ENCODE data around the gene FPR2.
"Not testable (repeated sequence)": the region's sequence is repeated elsewhere in the genome, so short reads cannot be mapped to it uniquely, and the experiment has no call there.

Gene FPR2

DNA sequence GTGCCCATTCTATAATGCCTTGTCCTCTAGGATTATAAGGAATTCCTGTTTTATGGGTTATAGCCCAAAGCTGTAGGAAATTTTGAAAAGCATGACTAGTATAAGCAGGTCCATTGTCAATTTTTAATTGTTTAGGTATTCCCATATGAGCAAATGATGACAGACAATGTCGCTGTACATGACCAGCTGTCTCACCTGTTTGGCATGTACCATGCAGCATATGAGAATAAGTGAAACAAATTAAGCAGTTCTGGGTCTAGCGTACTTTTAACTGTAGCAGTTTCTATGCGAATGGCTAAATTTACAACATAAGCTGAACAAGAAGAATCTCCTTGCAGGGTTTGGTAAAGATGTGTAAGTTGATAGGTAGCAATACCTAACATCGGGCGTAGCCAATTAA lies 45.6 kb downstream of the FPR2 start:
- not testable (repeated sequence) for H3K4me3 ChIP-seq (ENCODE audit: extremely low read depth, insufficient read depth, low read length, poor library complexity, severe bottlenecking); H3K27ac ChIP-seq (ENCODE audit: low read depth, low read length, severe bottlenecking)
- 93 to 100% methylated on average over 1 to 3 of the region's 5 CpGs for WGBS, 2 experiments (ENCODE audit: insufficient coverage in 2 of 2)

DNA sequence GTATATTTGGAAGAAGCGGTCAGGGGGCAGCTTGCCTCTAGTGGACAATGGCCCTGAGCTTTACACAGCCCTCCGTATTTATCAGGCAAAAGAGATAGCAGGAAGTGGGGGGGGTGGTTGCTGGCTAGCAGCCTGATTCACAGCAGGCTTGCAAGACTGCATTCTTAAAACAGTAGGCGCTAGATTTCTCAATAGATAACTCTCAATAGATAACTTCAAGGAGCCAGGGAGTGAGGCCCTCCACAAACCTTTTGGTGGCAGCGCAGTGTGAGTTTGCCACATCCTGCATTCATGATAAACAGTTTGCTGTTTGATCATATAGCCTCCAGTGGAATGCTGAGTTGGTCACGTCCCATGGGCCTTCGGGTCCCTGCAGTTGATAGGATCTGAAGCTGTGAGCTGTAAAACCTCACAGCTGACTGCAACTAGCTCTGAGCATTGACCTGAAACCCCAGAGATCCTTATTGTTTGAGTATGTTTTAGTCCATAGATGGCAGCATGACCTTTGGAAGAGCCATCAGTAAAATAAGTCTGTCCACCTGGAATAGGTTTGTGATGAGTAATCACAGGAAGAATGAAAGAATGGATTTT lies 46.2 kb downstream of the FPR2 start:
- Histone ChIP-seq H3K27ac (ENCODE audit: low read depth, low read length, severe bottlenecking) (no peak overlapping the region), H3K4me1 (ENCODE audit: control insufficient read depth, insufficient read depth, low read length, poor library complexity, severe bottlenecking) (peaks cover 6% of the 10 kb centered on the region), H3K36me3 (ENCODE audit: control insufficient read depth, insufficient read depth, low read length) (no peaks in the 10 kb centered on the region), H3K4me3 (ENCODE audit: extremely low read depth, insufficient read depth, low read length, poor library complexity, severe bottlenecking) (no peak overlapping the region), H3K9me3 (ENCODE audit: control insufficient read depth, low read length) (peaks cover 33% of the 10 kb centered on the region)
- WGBS, 2 experiments (ENCODE audit: insufficient coverage in 2 of 2), result 52 to 68% methylated on average over 4 to 6 of the region's 6 CpGs

More for the DNA sequence above, 45.6 kb downstream of the FPR2 start:
- H3K9me3 ChIP-seq (ENCODE audit: control insufficient read depth, low read length), result peaks cover 35% of the 10 kb centered on the region
- H3K36me3 ChIP-seq (ENCODE audit: control insufficient read depth, insufficient read depth, low read length); H3K4me1 ChIP-seq (ENCODE audit: control insufficient read depth, insufficient read depth, low read length, poor library complexity, severe bottlenecking): not testable (repeated sequence)

DNA sequence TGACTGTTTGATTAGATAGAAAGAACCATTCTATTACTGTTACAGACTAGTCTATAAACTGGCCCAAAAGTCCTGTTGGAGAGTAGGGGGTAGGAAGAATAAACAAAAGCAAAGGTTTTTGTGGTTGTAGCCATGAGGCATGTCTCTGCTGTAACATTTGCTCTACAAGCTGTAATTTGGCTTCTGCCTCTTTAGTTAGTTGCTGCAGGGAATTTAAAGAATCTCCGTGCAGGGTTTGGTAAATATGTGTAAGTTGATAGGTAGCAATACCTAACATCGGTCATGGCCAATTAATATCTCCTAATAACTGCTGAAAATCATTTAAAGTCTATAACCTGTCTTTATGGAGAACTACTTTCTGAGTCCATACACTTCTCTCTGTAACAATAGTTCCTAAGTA lies 46.9 kb downstream of the FPR2 start:
- no peak overlapping the region for H3K4me3 ChIP-seq (ENCODE audit: extremely low read depth, insufficient read depth, low read length, poor library complexity, severe bottlenecking)
- no peak overlapping the region for H3K27ac ChIP-seq (ENCODE audit: low read depth, low read length, severe bottlenecking)
- H3K4me1 ChIP-seq (ENCODE audit: control insufficient read depth, insufficient read depth, low read length, poor library complexity, severe bottlenecking), result peaks cover 6% of the 10 kb centered on the region
- WGBS, 2 experiments (ENCODE audit: insufficient coverage in 2 of 2), result no CpG with 5 or more reads among the region's 2 CpGs
- H3K9me3 ChIP-seq (ENCODE audit: control insufficient read depth, low read length), result peaks cover 32% of the 10 kb centered on the region
- no peaks in the 10 kb centered on the region for H3K36me3 ChIP-seq (ENCODE audit: control insufficient read depth, insufficient read depth, low read length)

DNA sequence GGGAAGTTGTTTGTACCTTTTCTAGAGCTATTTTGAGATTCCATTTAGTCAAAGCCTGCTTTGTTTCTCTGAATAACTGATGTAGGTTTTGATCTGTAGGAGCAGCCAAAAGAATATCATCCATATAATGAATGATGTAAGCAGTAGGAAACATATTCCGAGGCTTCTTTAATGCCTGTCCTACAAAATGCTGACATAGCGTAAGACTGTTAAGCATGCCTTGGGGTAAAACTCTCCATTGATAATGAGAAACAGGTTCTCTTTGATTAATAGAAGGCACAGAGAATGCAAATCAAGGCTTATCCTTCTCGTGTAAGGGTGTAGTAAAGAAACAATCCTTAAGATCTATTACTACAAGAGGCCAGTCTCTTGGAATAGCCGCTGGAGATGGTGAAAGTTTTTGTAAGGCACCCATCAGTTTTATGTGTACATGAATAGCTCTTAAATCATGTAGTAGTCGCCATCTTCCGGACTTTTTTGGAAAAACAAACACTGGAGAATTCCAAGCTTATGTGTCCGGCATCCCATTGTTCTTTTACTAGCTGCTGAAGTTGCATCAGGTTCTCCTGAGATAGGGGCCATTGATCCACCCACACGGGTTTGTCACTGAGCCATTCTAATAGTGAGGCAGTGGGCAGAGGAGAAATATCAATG lies 47.5 kb downstream of the FPR2 start:
- H3K4me3 ChIP-seq (ENCODE audit: extremely low read depth, insufficient read depth, low read length, poor library complexity, severe bottlenecking), result no peak overlapping the region
- no peaks in the 10 kb centered on the region for H3K36me3 ChIP-seq (ENCODE audit: control insufficient read depth, insufficient read depth, low read length)
- H3K9me3 ChIP-seq (ENCODE audit: control insufficient read depth, low read length), result peaks cover 29% of the 10 kb centered on the region
- 87 to 92% methylated on average over 4 to 6 of the region's 8 CpGs for WGBS, 2 experiments (ENCODE audit: insufficient coverage in 2 of 2)
- H3K4me1 ChIP-seq (ENCODE audit: control insufficient read depth, insufficient read depth, low read length, poor library complexity, severe bottlenecking), result peaks cover 6% of the 10 kb centered on the region
- no peak overlapping the region for H3K27ac ChIP-seq (ENCODE audit: low read depth, low read length, severe bottlenecking)

DNA sequence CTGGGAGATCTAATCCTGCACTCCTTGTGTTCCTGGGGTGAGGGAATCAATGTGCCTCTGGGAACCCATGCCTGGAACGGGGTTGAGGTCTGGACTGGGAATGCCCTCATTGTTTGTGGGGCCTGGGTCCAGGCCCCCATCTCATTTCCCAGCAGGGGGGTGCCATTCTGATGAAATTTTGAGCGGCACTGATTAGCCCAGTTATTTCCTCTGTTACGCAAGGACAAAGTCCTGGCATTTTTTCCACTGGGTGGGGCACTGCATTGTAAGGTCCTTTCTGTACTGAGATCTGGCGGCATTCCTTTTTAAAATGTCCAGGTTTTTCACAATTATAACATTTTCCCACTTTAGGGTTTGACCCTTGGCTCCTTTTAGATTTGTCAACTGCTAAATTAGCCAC lies 48.8 kb downstream of the FPR2 start:
- Histone ChIP-seq H3K36me3 (ENCODE audit: control insufficient read depth, insufficient read depth, low read length) (no peaks in the 10 kb centered on the region), H3K4me3 (ENCODE audit: extremely low read depth, insufficient read depth, low read length, poor library complexity, severe bottlenecking) (no peak overlapping the region), H3K27ac (ENCODE audit: low read depth, low read length, severe bottlenecking) (no peak overlapping the region), H3K9me3 (ENCODE audit: control insufficient read depth, low read length) (peaks cover 35% of the 10 kb centered on the region), H3K4me1 (ENCODE audit: control insufficient read depth, insufficient read depth, low read length, poor library complexity, severe bottlenecking) (peaks cover 6% of the 10 kb centered on the region)
- WGBS, 2 experiments (ENCODE audit: insufficient coverage in 2 of 2), result 73 to 87% methylated on average over 4 of the region's 4 CpGs

DNA sequence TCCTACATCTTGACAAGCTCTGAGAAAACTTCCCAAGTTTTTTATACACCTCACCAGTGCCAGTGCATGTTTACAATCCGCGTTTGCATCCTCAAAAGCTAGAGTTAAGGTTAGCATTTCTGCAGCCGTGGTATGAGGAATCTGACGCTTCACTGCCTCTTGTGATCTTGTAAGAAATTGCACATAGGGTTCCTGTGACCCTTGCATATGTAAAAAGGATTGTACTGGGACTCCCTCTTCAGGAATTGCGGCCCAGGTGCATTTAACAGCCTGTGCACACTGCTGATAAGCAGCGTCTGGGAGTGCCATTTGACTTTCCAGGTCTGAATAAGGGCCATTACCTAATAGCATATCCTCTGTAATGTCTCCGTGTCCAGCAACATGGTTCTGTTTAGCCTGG lies 49.2 kb downstream of the FPR2 start:
- Histone ChIP-seq H3K4me1 (ENCODE audit: control insufficient read depth, insufficient read depth, low read length, poor library complexity, severe bottlenecking) (peaks cover 6% of the 10 kb centered on the region), H3K4me3 (ENCODE audit: extremely low read depth, insufficient read depth, low read length, poor library complexity, severe bottlenecking) (no peak overlapping the region), H3K36me3 (ENCODE audit: control insufficient read depth, insufficient read depth, low read length) (no peaks in the 10 kb centered on the region), H3K9me3 (ENCODE audit: control insufficient read depth, low read length) (peaks cover 37% of the 10 kb centered on the region), H3K27ac (ENCODE audit: low read depth, low read length, severe bottlenecking) (no peak overlapping the region)
- 79 to 80% methylated on average over 6 to 7 of the region's 7 CpGs for WGBS, 2 experiments (ENCODE audit: insufficient coverage in 2 of 2)

DNA sequence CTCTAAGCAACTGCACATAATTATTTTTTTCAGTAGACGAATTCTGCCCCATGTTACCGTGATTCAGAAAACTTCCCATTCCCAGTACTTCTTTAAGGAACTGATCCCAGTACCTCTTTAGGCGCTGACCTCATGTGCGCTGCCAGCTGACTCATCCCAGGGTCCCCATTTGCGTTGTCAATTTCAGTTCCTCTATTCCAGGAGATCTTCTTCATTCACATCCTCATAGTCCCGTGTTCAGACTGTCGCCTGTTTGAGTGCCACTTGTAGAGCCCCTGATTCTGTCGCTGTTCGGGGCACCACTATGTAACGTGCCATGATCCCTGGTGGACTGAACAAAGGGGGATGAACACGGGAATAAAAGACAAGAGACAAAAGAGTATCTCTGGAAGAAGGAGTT lies 50.4 kb downstream of the FPR2 start:
- WGBS, 2 experiments (ENCODE audit: insufficient coverage in 2 of 2), result 85 to 88% methylated on average over 10 to 11 of the region's 11 CpGs
- Histone ChIP-seq H3K9me3 (ENCODE audit: control insufficient read depth, low read length) (peaks cover 44% of the 10 kb centered on the region), H3K4me3 (ENCODE audit: extremely low read depth, insufficient read depth, low read length, poor library complexity, severe bottlenecking) (no peak overlapping the region)

DNA sequence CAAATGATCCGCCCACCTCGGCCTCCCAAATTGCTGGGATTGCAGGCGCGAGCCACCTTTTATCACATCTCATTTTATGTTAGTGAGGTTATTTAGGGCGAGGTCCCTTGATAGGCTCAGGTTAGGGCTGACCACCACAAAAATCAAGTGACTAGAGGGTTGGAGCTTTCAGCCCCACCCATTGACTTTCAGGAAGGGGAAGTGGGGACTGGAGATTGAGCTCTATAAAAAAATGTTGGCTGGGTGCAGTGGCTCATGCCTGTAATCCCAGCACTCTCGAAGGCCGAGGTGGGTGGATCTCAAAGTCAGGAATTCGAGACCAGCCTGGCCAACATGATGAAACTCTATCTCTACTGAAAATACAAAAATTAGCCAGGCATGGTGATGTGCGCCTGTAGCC lies 54.1 kb downstream of the FPR2 start:
- Histone ChIP-seq H3K27ac (ENCODE audit: low read depth, low read length, severe bottlenecking) (no peak overlapping the region), H3K9me3 (ENCODE audit: control insufficient read depth, low read length) (peaks cover 25% of the 10 kb centered on the region), H3K36me3 (ENCODE audit: control insufficient read depth, insufficient read depth, low read length) (no peaks in the 10 kb centered on the region), H3K4me3 (ENCODE audit: extremely low read depth, insufficient read depth, low read length, poor library complexity, severe bottlenecking) (no peak overlapping the region), H3K4me1 (ENCODE audit: control insufficient read depth, insufficient read depth, low read length, poor library complexity, severe bottlenecking) (no peaks in the 10 kb centered on the region)
- WGBS, 2 experiments (ENCODE audit: insufficient coverage in 2 of 2), result 81 to 89% methylated on average over 4 to 6 of the region's 9 CpGs

More for the DNA sequence above, 50.4 kb downstream of the FPR2 start:
- Histone ChIP-seq H3K4me1 (ENCODE audit: control insufficient read depth, insufficient read depth, low read length, poor library complexity, severe bottlenecking) (peaks cover 6% of the 10 kb centered on the region), H3K36me3 (ENCODE audit: control insufficient read depth, insufficient read depth, low read length) (no peaks in the 10 kb centered on the region), H3K27ac (ENCODE audit: low read depth, low read length, severe bottlenecking) (no peak overlapping the region)

DNA sequence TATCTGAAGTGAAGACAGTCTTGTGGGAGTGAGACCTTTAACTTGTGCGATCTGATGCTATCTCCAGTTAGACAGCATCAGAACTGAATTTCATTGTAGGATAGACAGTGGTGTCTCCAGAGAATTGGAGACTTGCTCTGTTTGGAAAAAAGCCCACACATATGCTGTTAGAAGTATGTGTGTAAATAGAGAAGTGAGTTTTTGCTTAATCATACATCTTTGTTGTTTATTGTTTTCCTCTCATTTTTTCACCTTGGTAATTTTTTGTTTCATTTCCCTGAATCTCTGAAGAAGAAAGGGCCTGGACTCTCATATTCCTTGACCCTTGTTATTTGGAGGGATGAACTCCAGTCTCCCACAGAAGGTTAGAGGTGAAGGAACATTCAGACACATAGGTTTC lies 55.7 kb downstream of the FPR2 start:
- Histone ChIP-seq H3K9me3 (ENCODE audit: control insufficient read depth, low read length) (peaks cover 25% of the 10 kb centered on the region), H3K36me3 (ENCODE audit: control insufficient read depth, insufficient read depth, low read length) (no peaks in the 10 kb centered on the region), H3K4me3 (ENCODE audit: extremely low read depth, insufficient read depth, low read length, poor library complexity, severe bottlenecking) (no peak overlapping the region), H3K4me1 (ENCODE audit: control insufficient read depth, insufficient read depth, low read length, poor library complexity, severe bottlenecking) (no peaks in the 10 kb centered on the region), H3K27ac (ENCODE audit: low read depth, low read length, severe bottlenecking) (no peak overlapping the region)
- 71 to 88% methylated on average over 1 of the region's 1 CpG for WGBS, 2 experiments (ENCODE audit: insufficient coverage in 2 of 2)

DNA sequence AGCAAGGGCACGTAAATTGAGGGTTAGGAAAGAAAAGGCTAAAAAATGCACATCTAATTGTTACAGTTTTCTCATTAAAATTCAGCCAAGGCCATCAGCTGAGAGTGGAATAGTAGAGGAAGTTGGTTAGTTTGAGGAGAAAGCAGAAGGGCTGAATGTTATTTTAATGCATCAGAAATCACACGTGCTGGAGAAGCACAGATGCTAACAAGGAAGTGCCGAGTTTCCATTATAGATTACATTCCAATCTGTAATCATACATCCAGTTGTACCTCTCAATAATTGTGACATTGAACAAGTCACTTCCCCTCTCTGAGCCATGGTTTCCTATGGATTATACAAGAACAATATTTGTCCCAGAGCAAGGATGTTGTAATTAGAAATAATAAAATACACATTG lies 59.0 kb downstream of the FPR2 start:
- Histone ChIP-seq H3K27ac (ENCODE audit: low read depth, low read length, severe bottlenecking) (no peak overlapping the region), H3K36me3 (ENCODE audit: control insufficient read depth, insufficient read depth, low read length) (no peaks in the 10 kb centered on the region)
- WGBS, 2 experiments (ENCODE audit: insufficient coverage in 2 of 2), result 88% methylated on average over 1 of the region's 3 CpGs; no CpG with 5 or more reads in 1 of the 2 experiments

More for the DNA sequence above, 59.0 kb downstream of the FPR2 start:
- H3K4me1 ChIP-seq (ENCODE audit: control insufficient read depth, insufficient read depth, low read length, poor library complexity, severe bottlenecking), result no peaks in the 10 kb centered on the region
- peaks cover 11% of the 10 kb centered on the region for H3K9me3 ChIP-seq (ENCODE audit: control insufficient read depth, low read length)
- no peak overlapping the region for H3K4me3 ChIP-seq (ENCODE audit: extremely low read depth, insufficient read depth, low read length, poor library complexity, severe bottlenecking)
